HG03575 (cell line): ENCODE measurements around the gene ARHGEF37.
"Not testable (repeated sequence)": the region's sequence is repeated elsewhere in the genome, so short reads cannot be mapped to it uniquely, and the experiment has no call there.

Source experiments
- ATAC-seq: cut with Tn5 transposase; IDR thresholded peaks from one replicate; pipeline ENCODE4 v1.9.1; 2021; ENCODE audit not compliant: unreplicated experiment, insufficient number of reproducible peaks, low FRiP score; ENCODE audit errors: extremely low read depth

ARHGEF37 gene

GRCh38 chr5:149658299-149658698 lies 77.0 kb downstream of the ARHGEF37 start:
- no peak for ATAC-seq

- ATAC-seq: no peak
Observed at GRCh38 chr5:149664083-149664482, 82.8 kb downstream of the ARHGEF37 start.

- no peak for ATAC-seq
Observed at GRCh38 chr5:149664666-149665415, 83.5 kb downstream of the ARHGEF37 start.

GRCh38 chr5:149665416-149666175 lies 84.3 kb downstream of the ARHGEF37 start:
- no peak for ATAC-seq

- ATAC-seq: no peak
Observed at GRCh38 chr5:149666212-149666852, 85.0 kb downstream of the ARHGEF37 start.

GRCh38 chr5:149667084-149667828 lies 86.0 kb downstream of the ARHGEF37 start:
- ATAC-seq: no peak

- no peak for ATAC-seq
Observed at GRCh38 chr5:149667829-149668330, 86.6 kb downstream of the ARHGEF37 start.

GRCh38 chr5:149669273-149669672 lies 88.0 kb downstream of the ARHGEF37 start:
- not testable (repeated sequence) for ATAC-seq

- no peak for ATAC-seq
Observed at GRCh38 chr5:149671544-149671943, 90.2 kb downstream of the ARHGEF37 start.

- no peak for ATAC-seq
Observed at GRCh38 chr5:149672701-149673476, 91.6 kb downstream of the ARHGEF37 start.

GRCh38 chr5:149674686-149675085 lies 93.4 kb downstream of the ARHGEF37 start:
- ATAC-seq: no peak

GRCh38 chr5:149675610-149676201 lies 94.4 kb downstream of the ARHGEF37 start:
- ATAC-seq: no peak

GRCh38 chr5:149677731-149678130 lies 96.4 kb downstream of the ARHGEF37 start:
- ATAC-seq: no peak

- ATAC-seq: peak; percentile 23
Observed at GRCh38 chr5:149679876-149680809, 98.8 kb downstream of the ARHGEF37 start.

- ATAC-seq: peak; percentile 92
Observed at GRCh38 chr5:149680810-149681221, 99.5 kb downstream of the ARHGEF37 start.

- no peak for ATAC-seq
Observed at GRCh38 chr5:149681252-149681651, 100.0 kb downstream of the ARHGEF37 start.

- ATAC-seq: no peak
Observed at GRCh38 chr5:149681922-149682321, 100.6 kb downstream of the ARHGEF37 start.
